GM18517 (cell line): ENCODE results near the gene TREX2.

Source experiments
- ATAC-seq: cut with Tn5 transposase; IDR thresholded peaks from one replicate; pipeline ENCODE4 v1.9.1; 2021; ENCODE audit warnings: mild to moderate bottlenecking, moderate library complexity; ENCODE audit not compliant: unreplicated experiment

TREX2 gene

GRCh38 chrX:153445856-153446635 is at the start of gene TREX2:
TSS of gene TREX2 (minus strand) at chrX:153446056. CDS start at chrX:153445430, 626 bp downstream.
- ATAC-seq = no peak

GRCh38 chrX:153495362-153495751 is 49.5 kb upstream of the TREX2 start:
- ATAC-seq = no peak

- ATAC-seq = no peak
Measured at GRCh38 chrX:153494541-153495361, 48.9 kb upstream of the TREX2 start, which contains the start of gene BGN. TSS of gene BGN (plus strand) at chrX:153494980. CDS start at chrX:153504632, 9,652 bp downstream.

GRCh38 chrX:153494061-153494460 is 48.2 kb upstream of the TREX2 start:
- ATAC-seq = no peak

GRCh38 chrX:153493085-153493484 is 47.2 kb upstream of the TREX2 start:
- ATAC-seq = no peak

- ATAC-seq = no peak
Measured at GRCh38 chrX:153492543-153492942, 46.7 kb upstream of the TREX2 start.

- ATAC-seq = no peak
Measured at GRCh38 chrX:153491918-153492317, 46.1 kb upstream of the TREX2 start.

- ATAC-seq = no peak
Measured at GRCh38 chrX:153491351-153491914, 45.6 kb upstream of the TREX2 start.

GRCh38 chrX:153490217-153490930 is 44.5 kb upstream of the TREX2 start:
- no peak for ATAC-seq

- ATAC-seq = no peak
Measured at GRCh38 chrX:153488231-153488914, 42.5 kb upstream of the TREX2 start.

- ATAC-seq = no peak
Measured at GRCh38 chrX:153487590-153488071, 41.8 kb upstream of the TREX2 start.

- no peak for ATAC-seq
Measured at GRCh38 chrX:153486171-153486570, 40.3 kb upstream of the TREX2 start.

GRCh38 chrX:153485396-153486080 is 39.7 kb upstream of the TREX2 start:
- no peak for ATAC-seq

GRCh38 chrX:153482376-153483015 is 36.6 kb upstream of the TREX2 start:
- no peak for ATAC-seq

- no peak for ATAC-seq
Measured at GRCh38 chrX:153481043-153481442, 35.2 kb upstream of the TREX2 start.

- ATAC-seq = no peak
Measured at GRCh38 chrX:153478746-153479145, 32.9 kb upstream of the TREX2 start.

GRCh38 chrX:153477901-153478300 is 32.0 kb upstream of the TREX2 start:
- no peak for ATAC-seq

- ATAC-seq = no peak
Measured at GRCh38 chrX:153477364-153477857, 31.6 kb upstream of the TREX2 start.
